ENCODE measurements around the gene RNF212. TPM values are rescaled to one million over a fixed set of nuclear protein-coding genes. Genes with fewer than 3 reads are reported as not detected.

The RNF212 gene
- not detected in 2 replicates for total RNA-seq (2022)
- not detected for Bru-seq, nascent RNA
- percentile 6 among the genes with signal in this experiment for BruChase-seq, experiment 1, labeled RNA remaining after a 2-hour chase
- percentile 5 among the genes with signal in this experiment for BruChase-seq, experiment 2, labeled RNA remaining after a 6-hour chase
- long read RNA-seq: 0 reads

- Mint-ChIP-seq H3K36me3 (ENCODE audit: insufficient read depth, unreplicated experiment) (no peaks in the 10 kb centered on the region), H3K27ac (ENCODE audit: unreplicated experiment) (no peak within 1 kb of the TSS), H3K4me1 (ENCODE audit: low read depth, unreplicated experiment) (peaks cover 17% of the 10 kb centered on the region), H3K27me3 (ENCODE audit: insufficient read depth, unreplicated experiment) (peaks cover under 1% of the 10 kb centered on the region), H3K9me3 (ENCODE audit: unreplicated experiment) (no peaks in the 10 kb centered on the region), H3K4me3 (ENCODE audit: unreplicated experiment) (no peak within 1 kb of the TSS)
- Histone ChIP-seq H3K9me3 (no peaks in the 10 kb centered on the region), H3K4me3 (ENCODE audit: low read depth, low read length) (no peak within 1 kb of the TSS), H3K4me1 (peaks cover 13% of the 10 kb centered on the region), H3K36me3 (ENCODE audit: control insufficient read depth, insufficient read depth, low read length) (no peaks in the 10 kb centered on the region), H3K27me3 (replicated peaks; ENCODE audit: control insufficient read depth, insufficient read depth, low read length) (no peaks in the 10 kb centered on the region)
- ChIA-PET POLR2A (no interaction called here), CTCF (interaction anchor here (0.6 kb wide), 1 partner anchor 181 kb away, joined by 3 read pairs; the partner anchor contains the start of genes GAK and TMEM175)
- intact Hi-C loops (cut with micrococcal nuclease; ENCODE audit: unreplicated experiment): no loop called here
- no peak for DNase-seq
- BruUV-seq (replicated peaks): no TSS peak
- TF ChIP-seq, protein P1, sequence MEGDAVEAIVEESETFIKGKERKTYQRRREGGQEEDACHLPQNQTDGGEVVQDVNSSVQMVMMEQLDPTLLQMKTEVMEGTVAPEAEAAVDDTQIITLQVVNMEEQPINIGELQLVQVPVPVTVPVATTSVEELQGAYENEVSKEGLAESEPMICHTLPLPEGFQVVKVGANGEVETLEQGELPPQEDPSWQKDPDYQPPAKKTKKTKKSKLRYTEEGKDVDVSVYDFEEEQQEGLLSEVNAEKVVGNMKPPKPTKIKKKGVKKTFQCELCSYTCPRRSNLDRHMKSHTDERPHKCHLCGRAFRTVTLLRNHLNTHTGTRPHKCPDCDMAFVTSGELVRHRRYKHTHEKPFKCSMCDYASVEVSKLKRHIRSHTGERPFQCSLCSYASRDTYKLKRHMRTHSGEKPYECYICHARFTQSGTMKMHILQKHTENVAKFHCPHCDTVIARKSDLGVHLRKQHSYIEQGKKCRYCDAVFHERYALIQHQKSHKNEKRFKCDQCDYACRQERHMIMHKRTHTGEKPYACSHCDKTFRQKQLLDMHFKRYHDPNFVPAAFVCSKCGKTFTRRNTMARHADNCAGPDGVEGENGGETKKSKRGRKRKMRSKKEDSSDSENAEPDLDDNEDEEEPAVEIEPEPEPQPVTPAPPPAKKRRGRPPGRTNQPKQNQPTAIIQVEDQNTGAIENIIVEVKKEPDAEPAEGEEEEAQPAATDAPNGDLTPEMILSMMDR (IDR thresholded peaks at IDR 0.05; ENCODE audit: insufficient read depth in 1 of 2, low read depth in 1 of 2, low read length in 1 of 2, severe bottlenecking in 1 of 2, unreplicated experiment in 1 of 2): no peak
Measured at GRCh38 chr4:1113311-1114009, at the start of gene RNF212. Gene RNF212 (minus strand): TSS chr4:1113564. CDS start chr4:1113464, 100 bp downstream.

- Histone ChIP-seq H3K27me3 (replicated peaks; ENCODE audit: control insufficient read depth, insufficient read depth, low read length) (no peaks in the 10 kb centered on the region), H3K9me3 (peaks cover 7% of the 10 kb centered on the region), H3K4me1 (no peaks in the 10 kb centered on the region), H3K36me3 (ENCODE audit: control insufficient read depth, insufficient read depth, low read length) (no peaks in the 10 kb centered on the region), H3K4me3 (ENCODE audit: low read depth, low read length) (no peak overlapping the region)
- BruUV-seq (replicated peaks): no TSS peak
- Mint-ChIP-seq H3K27me3 (ENCODE audit: insufficient read depth, unreplicated experiment) (peaks cover 11% of the 10 kb centered on the region), H3K36me3 (ENCODE audit: insufficient read depth, unreplicated experiment) (no peaks in the 10 kb centered on the region), H3K27ac (ENCODE audit: unreplicated experiment) (no peak overlapping the region), H3K4me1 (ENCODE audit: low read depth, unreplicated experiment) (peaks cover 7% of the 10 kb centered on the region), H3K4me3 (ENCODE audit: unreplicated experiment) (no peak overlapping the region), H3K9me3 (ENCODE audit: unreplicated experiment) (no peaks in the 10 kb centered on the region)
- DNase-seq: no peak
- intact Hi-C loops (cut with micrococcal nuclease; ENCODE audit: unreplicated experiment): no loop called here
- POLR2A ChIA-PET: no interaction called here
- CTCF ChIA-PET: no interaction called here
- TF ChIP-seq, protein P1 (IDR thresholded peaks at IDR 0.05; ENCODE audit: insufficient read depth in 1 of 2, low read depth in 1 of 2, low read length in 1 of 2, severe bottlenecking in 1 of 2, unreplicated experiment in 1 of 2): no peak
Measured at GRCh38 chr4:1160351-1160750, 47.0 kb upstream of the RNF212 start.

- H3K4me1 ChIP-seq: no peaks in the 10 kb centered on the region
- no peak overlapping the region for H3K4me3 Mint-ChIP-seq (ENCODE audit: unreplicated experiment)
- no peak overlapping the region for H3K27ac Mint-ChIP-seq (ENCODE audit: unreplicated experiment)
- intact Hi-C loops (cut with micrococcal nuclease; ENCODE audit: unreplicated experiment): no loop called here
- no peaks in the 10 kb centered on the region for H3K36me3 Mint-ChIP-seq (ENCODE audit: insufficient read depth, unreplicated experiment)
- DNase-seq: no peak
- H3K27me3 Mint-ChIP-seq (ENCODE audit: insufficient read depth, unreplicated experiment): peaks cover 22% of the 10 kb centered on the region
- TF ChIP-seq, protein P1 (IDR thresholded peaks at IDR 0.05; ENCODE audit: insufficient read depth in 1 of 2, low read depth in 1 of 2, low read length in 1 of 2, severe bottlenecking in 1 of 2, unreplicated experiment in 1 of 2): no peak
- no TSS peak for BruUV-seq (replicated peaks)
- no peaks in the 10 kb centered on the region for H3K36me3 ChIP-seq (ENCODE audit: control insufficient read depth, insufficient read depth, low read length)
- H3K4me1 Mint-ChIP-seq (ENCODE audit: low read depth, unreplicated experiment): no peaks in the 10 kb centered on the region
- H3K9me3 Mint-ChIP-seq (ENCODE audit: unreplicated experiment): no peaks in the 10 kb centered on the region
- H3K27me3 ChIP-seq (replicated peaks; ENCODE audit: control insufficient read depth, insufficient read depth, low read length): no peaks in the 10 kb centered on the region
- CTCF ChIA-PET: no interaction called here
- POLR2A ChIA-PET: interaction anchor here (0.6 kb wide), 1 partner anchor 192 kb away, joined by 4 read pairs; no protein-coding TSS in a partner anchor
- no peak overlapping the region for H3K4me3 ChIP-seq (ENCODE audit: low read depth, low read length)
- peaks cover 7% of the 10 kb centered on the region for H3K9me3 ChIP-seq
Measured at GRCh38 chr4:1156069-1156468, 42.7 kb upstream of the RNF212 start.
